A673 (cell line): ENCODE measurements around the gene SSBP2.

ENCODE experiments used
- CTCF ChIP-seq: fragments of 300-800, 200-600 bp; sonication (generic); conservative IDR thresholded peaks from 2 replicates; pipeline ENCODE4 v1.5.1; 2017; ENCODE audit warnings: low read depth, mild to moderate bottlenecking, antibody characterized with exemption, low read length, moderate library complexity, mixed read lengths
- EZH2 ChIP-seq: fragments of 200-600 bp; sonication (generic); IDR thresholded peaks from 2 replicates; pipeline ENCODE4 v1.6.1; 2017; ENCODE audit warnings: borderline replicate concordance, low read depth, mild to moderate bottlenecking, mixed read lengths, antibody characterized with exemption, low read length; ENCODE audit not compliant: poor library complexity, severe bottlenecking

GRCh38 chr5:81749192-81749560, 1.7 kb downstream of the SSBP2 start:
- no peak for TF ChIP-seq CTCF
- TF ChIP-seq EZH2: no peak
